PC-9 (cell line): ENCODE results near the gene ADGRD1. TPM values are rescaled to one million over a fixed set of nuclear protein-coding genes. Genes with fewer than 3 reads are reported as not detected.

Experiments used
- BruUV-seq: library from RNA; stranded (reverse); fragments of 400-500 nt; replicated peaks from 2 replicates; lab custom pipeline; 2021; lab: Mats Ljungman, UMichigan
- CTCF ChIA-PET: fragments of 300-600 bp; sonication (Branson Sonifier 250); formaldehyde crosslinking; loops from one replicate; lab custom pipeline; 2022; ENCODE audit warnings: antibody characterized with exemption; lab: Charles Lee
- POLR2A ChIA-PET: fragments of 300-600 bp; sonication (Branson Sonifier 250); formaldehyde crosslinking; loops from one replicate; lab custom pipeline; 2022; ENCODE audit warnings: antibody characterized with exemption; ENCODE audit not compliant: unreplicated experiment; lab: Charles Lee
- DNase-seq, 2 experiments: peaks; one replicate each; pipeline versions ENCODE4 v3.0.0 to v3.0.0-alpha.2; 2015 to 2022; ENCODE audit warnings: mixed read lengths in 1 of 2
- H2AFZ ChIP-seq: fragments of 200-600 bp; sonication (generic); 2 replicates; pipeline ENCODE4 v1.8.1; 2017; ENCODE audit warnings: antibody characterized with exemption
- H3F3A ChIP-seq: fragments of 200-600 bp; sonication (generic); 2 replicates; pipeline ENCODE4 v1.8.1; 2017; ENCODE audit warnings: antibody characterized with exemption, mild to moderate bottlenecking, low read depth; ENCODE audit not compliant: insufficient read depth
- H3K27ac ChIP-seq: fragments of 200-600 bp; sonication (generic); 2 replicates; pipeline ENCODE4 v1.6.1; 2016; ENCODE audit warnings: mixed run types
- H3K27me3 ChIP-seq: fragments of 200-600 bp; sonication (generic); 2 replicates; pipeline ENCODE4 v1.6.1; 2016; ENCODE audit warnings: low read depth, mixed run types; ENCODE audit not compliant: insufficient read depth
- H3K36me3 ChIP-seq: fragments of 200-600 bp; sonication (generic); 2 replicates; pipeline ENCODE4 v1.6.1; 2016; ENCODE audit warnings: low read depth, mixed run types
- H3K4me1 ChIP-seq: fragments of 200-600 bp; sonication (generic); replicated peaks from 2 replicates; pipeline ENCODE4 v1.6.1; 2016; ENCODE audit warnings: mixed run types; ENCODE audit not compliant: insufficient read depth
- H3K4me2 ChIP-seq: fragments of 200-600 bp; sonication (generic); 2 replicates; pipeline ENCODE4 v1.6.1; 2017; ENCODE audit warnings: mixed run types
- H3K4me3 ChIP-seq: fragments of 200-600 bp; sonication (generic); 2 replicates; pipeline ENCODE4 v1.6.1; 2016; ENCODE audit warnings: mixed run types
- H3K79me2 ChIP-seq: fragments of 200-600 bp; sonication (generic); 2 replicates; pipeline ENCODE4 v1.6.1; 2017; ENCODE audit warnings: low read depth, mixed run types
- H3K9me2 ChIP-seq: fragments of 200-600 bp; sonication (generic); 2 replicates; pipeline ENCODE4 v1.8.1; 2017; ENCODE audit warnings: mild to moderate bottlenecking; ENCODE audit not compliant: insufficient read depth
- H3K9me3 ChIP-seq: fragments of 200-600 bp; sonication (generic); 2 replicates; pipeline ENCODE4 v1.8.1; 2016; ENCODE audit warnings: low read depth; ENCODE audit not compliant: insufficient read depth
- H4K20me1 ChIP-seq: fragments of 200-600 bp; sonication (generic); 2 replicates; pipeline ENCODE4 v1.8.1; 2017; ENCODE audit not compliant: insufficient read depth
- CTCF ChIP-seq: fragments of 200-600 bp; sonication (generic); conservative IDR thresholded peaks from 2 replicates; pipeline ENCODE4 v1.6.1; 2017; ENCODE audit warnings: mixed run types, antibody characterized with exemption, mild to moderate bottlenecking, moderate library complexity
- EZH2 ChIP-seq: fragments of 200-600 bp; sonication (generic); IDR thresholded peaks from 2 replicates; pipeline ENCODE4 v1.8.0; 2017; ENCODE audit warnings: antibody characterized with exemption, low read depth
- intact Hi-C: fragments of 100-400 bp; cut with micrococcal nuclease; formaldehyde crosslinking; loops from one replicate; pipeline ENCODE4 v1.10.0; 2022; ENCODE audit not compliant: unreplicated experiment
- total RNA-seq: library from RNA; stranded (reverse); gene quantifications from 2 replicates; pipeline ENCODE4 v1.2.3, GENCODE V29; 2021

The ADGRD1 gene
- total RNA-seq, 1 experiment from 2014 or later = not detected

- no peaks in the 10 kb centered on the region for H3K36me3 ChIP-seq
- H3K79me2 ChIP-seq = no peaks in the 10 kb centered on the region
- H4K20me1 ChIP-seq = no peaks in the 10 kb centered on the region
- no peaks in the 10 kb centered on the region for H3K9me2 ChIP-seq
- H3K4me1 ChIP-seq = no peaks in the 10 kb centered on the region
- H3K9me3 ChIP-seq = no peaks in the 10 kb centered on the region; the same call in 1 of the 2 replicates
- H3K4me2 ChIP-seq = no peak overlapping the region
- no peak overlapping the region for H3K27ac ChIP-seq
- no peak overlapping the region for H2AFZ ChIP-seq
- intact Hi-C loops = no loop called here
- ChIA-PET CTCF (no interaction called here), POLR2A (interaction anchor here (0.6 kb wide), 1 partner anchor 51 kb away, joined by 3 read pairs; no protein-coding TSS in a partner anchor)
- H3K27me3 ChIP-seq = peaks cover 97% of the 10 kb centered on the region
- no peak for DNase-seq
- BruUV-seq = no TSS peak
- H3F3A ChIP-seq = no peaks in the 10 kb centered on the region
- no peak overlapping the region for H3K4me3 ChIP-seq
- TF ChIP-seq EZH2 (no peak), CTCF (no peak)
These were observed 28.6 kb upstream of the ADGRD1 start for GRCh38 chr12:130924966-130925665.

GRCh38 chr12:130925666-130926015 lies 28.1 kb upstream of the ADGRD1 start:
- Histone ChIP-seq H3K9me2 (no peaks in the 10 kb centered on the region), H3K4me1 (no peaks in the 10 kb centered on the region), H3F3A (no peaks in the 10 kb centered on the region), H3K4me3 (no peak overlapping the region), H3K79me2 (no peaks in the 10 kb centered on the region), H3K36me3 (no peaks in the 10 kb centered on the region), H4K20me1 (no peaks in the 10 kb centered on the region), H3K4me2 (no peak overlapping the region), H3K27me3 (peaks cover 96% of the 10 kb centered on the region), H3K27ac (no peak overlapping the region), H3K9me3 (no peaks in the 10 kb centered on the region; the same call in 1 of the 2 replicates), H2AFZ (no peak overlapping the region)
- CTCF ChIA-PET = no interaction called here
- POLR2A ChIA-PET = no interaction called here
- no peak for DNase-seq
- TF ChIP-seq CTCF = no peak
- BruUV-seq = no TSS peak
- intact Hi-C loops = no loop called here

GRCh38 chr12:130929363-130929762 lies 24.3 kb upstream of the ADGRD1 start:
- Histone ChIP-seq H2AFZ (no peak overlapping the region), H3K27ac (no peak overlapping the region), H3K79me2 (no peaks in the 10 kb centered on the region), H3K4me1 (no peaks in the 10 kb centered on the region), H3K4me2 (no peak overlapping the region), H3K9me3 (no peaks in the 10 kb centered on the region), H3K27me3 (peaks cover 94% of the 10 kb centered on the region), H3K4me3 (no peak overlapping the region), H3K36me3 (no peaks in the 10 kb centered on the region), H3F3A (no peaks in the 10 kb centered on the region), H3K9me2 (no peaks in the 10 kb centered on the region), H4K20me1 (no peaks in the 10 kb centered on the region)
- BruUV-seq = no TSS peak
- intact Hi-C loops = no loop called here
- CTCF ChIA-PET = no interaction called here
- no peak for DNase-seq
- POLR2A ChIA-PET = no interaction called here
- TF ChIP-seq EZH2 (peak; percentile 27; the same call in 1 of the 2 replicates), CTCF (no peak)
